Stimulated activated naive CD8-positive, alpha-beta T cell treated with anti-CD3 and anti-CD28 coated beads, Interleukin-15, Interleukin-2, amounts not matched to agents 100 ng/mL and 50 ng/mL, for 24 hours (primary cell): Measurements from ENCODE around the gene ZNF211.
A peak's percentile ranks its signal among the peaks of the same experiment; 100 is the strongest.

Experiments used
- H3K27ac Mint-ChIP-seq: one replicate; pipeline ENCODE4 v1.8.0; 2021; ENCODE audit warnings: mild to moderate bottlenecking, mixed read lengths
- H3K27me3 Mint-ChIP-seq: one replicate; pipeline ENCODE4 v1.8.0; 2021; ENCODE audit warnings: mixed read lengths
- H3K36me3 Mint-ChIP-seq: one replicate; pipeline ENCODE4 v1.8.0; 2021; ENCODE audit warnings: low read depth, mixed read lengths
- H3K4me1 Mint-ChIP-seq: one replicate; pipeline ENCODE4 v1.8.0; 2021; ENCODE audit warnings: low read depth, mixed read lengths
- H3K4me3 Mint-ChIP-seq: one replicate; pipeline ENCODE4 v1.8.0; 2021; ENCODE audit warnings: mild to moderate bottlenecking, mixed read lengths
- H3K9me3 Mint-ChIP-seq: one replicate; pipeline ENCODE4 v1.8.0; 2021; ENCODE audit warnings: mixed read lengths

Gene ZNF211

GRCh38 chr19:57641715-57642234, 8.8 kb downstream of the ZNF211 start:
- Mint-ChIP-seq H3K27ac (no peak overlapping the region), H3K36me3 (peaks cover 75% of the 10 kb centered on the region), H3K4me1 (no peaks in the 10 kb centered on the region), H3K4me3 (no peak overlapping the region), H3K9me3 (peaks cover 57% of the 10 kb centered on the region), H3K27me3 (no peaks in the 10 kb centered on the region)

- peaks cover 50% of the 10 kb centered on the region for H3K9me3 Mint-ChIP-seq
- no peaks in the 10 kb centered on the region for H3K4me1 Mint-ChIP-seq
- no peak overlapping the region for H3K27ac Mint-ChIP-seq
- H3K36me3 Mint-ChIP-seq: peaks cover 68% of the 10 kb centered on the region
- no peak overlapping the region for H3K4me3 Mint-ChIP-seq
- no peaks in the 10 kb centered on the region for H3K27me3 Mint-ChIP-seq
Measured at GRCh38 chr19:57642396-57643046, 9.6 kb downstream of the ZNF211 start.

GRCh38 chr19:57643734-57644133, 10.8 kb downstream of the ZNF211 start:
- Mint-ChIP-seq H3K4me1 (no peaks in the 10 kb centered on the region), H3K27me3 (no peaks in the 10 kb centered on the region), H3K27ac (no peak overlapping the region), H3K9me3 (peaks cover 51% of the 10 kb centered on the region), H3K36me3 (peaks cover 57% of the 10 kb centered on the region), H3K4me3 (no peak overlapping the region)

- Mint-ChIP-seq H3K27me3 (peaks cover 2% of the 10 kb centered on the region), H3K4me3 (no peak overlapping the region), H3K36me3 (peaks cover 30% of the 10 kb centered on the region), H3K9me3 (peaks cover 38% of the 10 kb centered on the region), H3K27ac (no peak overlapping the region), H3K4me1 (peaks cover 5% of the 10 kb centered on the region)
Measured at GRCh38 chr19:57648331-57649003, 15.5 kb downstream of the ZNF211 start.

GRCh38 chr19:57651654-57651996, 18.7 kb downstream of the ZNF211 start:
- Mint-ChIP-seq H3K4me1 (peaks cover 5% of the 10 kb centered on the region), H3K36me3 (peaks cover 40% of the 10 kb centered on the region), H3K27me3 (peaks cover 26% of the 10 kb centered on the region), H3K4me3 (no peak overlapping the region), H3K9me3 (peaks cover 57% of the 10 kb centered on the region), H3K27ac (no peak overlapping the region)

GRCh38 chr19:57653689-57654088, 20.7 kb downstream of the ZNF211 start:
- Mint-ChIP-seq H3K27ac (no peak overlapping the region), H3K36me3 (peaks cover 41% of the 10 kb centered on the region), H3K4me3 (no peak overlapping the region), H3K9me3 (peaks cover 50% of the 10 kb centered on the region), H3K4me1 (peaks cover 5% of the 10 kb centered on the region), H3K27me3 (peaks cover 37% of the 10 kb centered on the region)

- peaks cover 47% of the 10 kb centered on the region for H3K9me3 Mint-ChIP-seq
Measured at GRCh38 chr19:57655443-57655842, 22.5 kb downstream of the ZNF211 start.

GRCh38 chr19:57656346-57656745, 23.4 kb downstream of the ZNF211 start:
- H3K27ac Mint-ChIP-seq: no peak overlapping the region
- peaks cover 3% of the 10 kb centered on the region for H3K4me1 Mint-ChIP-seq
- peaks cover 51% of the 10 kb centered on the region for H3K27me3 Mint-ChIP-seq
- H3K36me3 Mint-ChIP-seq: peaks cover 40% of the 10 kb centered on the region
- peaks cover 50% of the 10 kb centered on the region for H3K9me3 Mint-ChIP-seq
- no peak overlapping the region for H3K4me3 Mint-ChIP-seq

More at GRCh38 chr19:57655443-57655842, 22.5 kb downstream of the ZNF211 start:
- Mint-ChIP-seq H3K36me3 (peaks cover 41% of the 10 kb centered on the region), H3K27me3 (peaks cover 48% of the 10 kb centered on the region), H3K4me1 (peaks cover 5% of the 10 kb centered on the region), H3K4me3 (no peak overlapping the region), H3K27ac (no peak overlapping the region)

GRCh38 chr19:57664269-57665127, 31.5 kb downstream of the ZNF211 start:
- Mint-ChIP-seq H3K4me1 (no peaks in the 10 kb centered on the region), H3K4me3 (peak overlapping the region; percentile 76), H3K9me3 (peaks cover 10% of the 10 kb centered on the region), H3K36me3 (no peaks in the 10 kb centered on the region), H3K27ac (no peak overlapping the region), H3K27me3 (peaks cover 37% of the 10 kb centered on the region)

- Mint-ChIP-seq H3K4me1 (no peaks in the 10 kb centered on the region), H3K27ac (no peak overlapping the region), H3K27me3 (peaks cover 37% of the 10 kb centered on the region), H3K4me3 (no peak overlapping the region), H3K36me3 (no peaks in the 10 kb centered on the region), H3K9me3 (peaks cover 10% of the 10 kb centered on the region)
Measured at GRCh38 chr19:57665261-57665806, 32.4 kb downstream of the ZNF211 start.

- Mint-ChIP-seq H3K4me1 (no peaks in the 10 kb centered on the region), H3K27me3 (peaks cover 41% of the 10 kb centered on the region), H3K4me3 (no peak overlapping the region), H3K36me3 (no peaks in the 10 kb centered on the region), H3K9me3 (peaks cover 6% of the 10 kb centered on the region), H3K27ac (no peak overlapping the region)
Measured at GRCh38 chr19:57667228-57667627, 34.3 kb downstream of the ZNF211 start.

- Mint-ChIP-seq H3K4me1 (no peaks in the 10 kb centered on the region), H3K27me3 (peaks cover 38% of the 10 kb centered on the region), H3K36me3 (no peaks in the 10 kb centered on the region), H3K9me3 (peaks cover 6% of the 10 kb centered on the region), H3K4me3 (no peak within 1 kb of the TSS), H3K27ac (no peak within 1 kb of the TSS)
Measured at GRCh38 chr19:57668635-57669034, 35.7 kb downstream of the ZNF211 start, which contains the start of gene ZSCAN4. Gene ZSCAN4, plus strand, starts transcription at chr19:57668935. Its CDS starts 7,211 bp downstream, at chr19:57676146.

GRCh38 chr19:57671124-57671895, 38.3 kb downstream of the ZNF211 start:
- Mint-ChIP-seq H3K27ac (no peak overlapping the region), H3K4me3 (no peak overlapping the region), H3K36me3 (peaks cover 3% of the 10 kb centered on the region), H3K4me1 (no peaks in the 10 kb centered on the region), H3K27me3 (peaks cover 24% of the 10 kb centered on the region), H3K9me3 (peaks cover 11% of the 10 kb centered on the region)

- no peak overlapping the region for H3K4me3 Mint-ChIP-seq
- no peaks in the 10 kb centered on the region for H3K4me1 Mint-ChIP-seq
- H3K27me3 Mint-ChIP-seq: peaks cover 20% of the 10 kb centered on the region
- peaks cover 15% of the 10 kb centered on the region for H3K9me3 Mint-ChIP-seq
- H3K36me3 Mint-ChIP-seq: peaks cover 3% of the 10 kb centered on the region
- H3K27ac Mint-ChIP-seq: no peak overlapping the region
Measured at GRCh38 chr19:57672466-57672865, 39.5 kb downstream of the ZNF211 start.
